H1 (cell line): Measurements from ENCODE around the gene RGS5. TPM values are rescaled to one million over a fixed set of nuclear protein-coding genes. Genes with fewer than 3 reads are reported as not detected.

Experiments used
- CTCF ChIA-PET: fragments of 300-600 bp; sonication (Branson Sonifier 250); formaldehyde crosslinking; loops from one replicate; lab custom pipeline; 2021; ENCODE audit not compliant: partially characterized antibody; lab: Charles Lee
- POLR2A ChIA-PET: fragments of 300-600 bp; sonication (Branson Sonifier 250); formaldehyde crosslinking; loops from one replicate; lab custom pipeline; 2021; ENCODE audit warnings: inconsistent platforms; ENCODE audit not compliant: partially characterized antibody; lab: Charles Lee
- DNase-seq, 2 experiments: peaks; one replicate each; pipeline versions ENCODE4 v3.0.0 to v3.0.0-alpha.2; 2010 to 2022; ENCODE audit warnings: low spot score in 2 of 2, low read depth in 1 of 2, mixed read lengths in 1 of 2
- FAIRE-seq: peaks from 2 replicates; lab custom pipeline; 2011; peaks lifted over from hg19 to GRCh38; lab: Jason Lieb, UNC
- H2AFZ ChIP-seq: 2 replicates; pipeline ENCODE4 v1.8.1; 2012; ENCODE audit warnings: low read length, inconsistent platforms
- H2AK5ac ChIP-seq: 2 replicates; pipeline ENCODE4 v1.6.1; 2013; ENCODE audit warnings: low read depth, low read length
- H2BK120ac ChIP-seq: replicated peaks from 2 replicates; pipeline ENCODE3; 2013; ENCODE audit warnings: low read depth, low read length, inconsistent platforms
- H2BK12ac ChIP-seq: 2 replicates; pipeline ENCODE4 v1.6.1; 2013; ENCODE audit warnings: low read depth, low read length
- H2BK15ac ChIP-seq: 2 replicates; pipeline ENCODE4 v1.6.1; 2013; ENCODE audit warnings: low read length
- H2BK20ac ChIP-seq: 2 replicates; pipeline ENCODE4 v1.6.1; 2013; ENCODE audit warnings: low read length
- H2BK5ac ChIP-seq: 2 replicates; pipeline ENCODE4 v1.6.1; 2013; ENCODE audit warnings: low read depth, low read length
- H3K14ac ChIP-seq: 2 replicates; pipeline ENCODE4 v1.6.1; 2013; ENCODE audit warnings: inconsistent platforms; ENCODE audit not compliant: insufficient read length
- H3K18ac ChIP-seq: 2 replicates; pipeline ENCODE4 v1.6.1; 2013; ENCODE audit warnings: low read length; ENCODE audit errors: extremely low read depth
- H3K23ac ChIP-seq: 2 replicates; pipeline ENCODE4 v1.6.1; 2013; ENCODE audit warnings: inconsistent platforms; ENCODE audit not compliant: insufficient read length
- H3K23me2 ChIP-seq: 2 replicates; pipeline ENCODE4 v1.6.1; 2013; ENCODE audit warnings: low read depth, low read length
- H3K27ac ChIP-seq: 2 replicates; pipeline ENCODE4 v1.6.1; 2011; ENCODE audit warnings: low read depth, low read length, inconsistent platforms
- H3K27me3 ChIP-seq, 4 experiments: replicated peaks in 1 of 4; 1 replicate in 1 of 4; 2 replicates in 3 of 4; pipeline versions ENCODE4 v1.6.1 to v1.8.1; 2011 to 2013; ENCODE audit warnings: low read length in 3 of 4, mild to moderate bottlenecking in 3 of 4, inconsistent platforms in 2 of 4, mixed read lengths in 2 of 4, moderate library complexity in 1 of 4; ENCODE audit not compliant: control insufficient read depth in 3 of 4, insufficient read depth in 3 of 4; ENCODE audit errors: extremely low read depth in 1 of 4
- H3K36me3 ChIP-seq, 4 experiments: 2 replicates each; pipeline versions ENCODE4 v1.6.1 to v1.8.1; 2011 to 2013; ENCODE audit warnings: mild to moderate bottlenecking in 4 of 4, low read length in 3 of 4, moderate library complexity in 2 of 4, control low read depth in 1 of 4, inconsistent platforms in 1 of 4; ENCODE audit not compliant: insufficient read depth in 4 of 4, control insufficient read depth in 2 of 4
- H3K4ac ChIP-seq: replicated peaks from 2 replicates; pipeline ENCODE3; 2013; ENCODE audit warnings: low read length, low read depth, mixed read lengths, inconsistent platforms; ENCODE audit not compliant: insufficient read length
- H3K4me1 ChIP-seq, 4 experiments: replicated peaks in 1 of 4; 1 replicate in 1 of 4; 2 replicates in 3 of 4; pipeline versions ENCODE4 v1.6.1 to v1.8.1; 2011 to 2013; ENCODE audit warnings: low read length in 3 of 4, inconsistent platforms in 2 of 4, mixed read lengths in 1 of 4; ENCODE audit not compliant: insufficient read depth in 4 of 4, control insufficient read depth in 3 of 4
- H3K4me2 ChIP-seq, 2 experiments: 2 replicates each; pipeline versions ENCODE4 v1.6.1 to v1.8.1; 2011 to 2013; ENCODE audit warnings: low read depth in 2 of 2, low read length in 2 of 2, control low read depth in 1 of 2, inconsistent platforms in 1 of 2, mild to moderate bottlenecking in 1 of 2; ENCODE audit not compliant: insufficient read depth in 1 of 2
- H3K4me3 ChIP-seq, 4 experiments: fragments of 200-600, 300-600 bp in 1 of 4; sonication (generic), shearing (Covaris generic), sonication (Bioruptor Twin) in 1 of 4; 2 replicates each; pipeline versions ENCODE4 v1.5.1 to v1.8.1; 2011 to 2016; ENCODE audit warnings: low read length in 4 of 4, low read depth in 3 of 4, control low read depth in 2 of 4, inconsistent platforms in 2 of 4, mild to moderate bottlenecking in 2 of 4, mixed read lengths in 1 of 4, moderate library complexity in 1 of 4; ENCODE audit not compliant: insufficient read depth in 2 of 4; ENCODE audit errors: extremely low read depth in 1 of 4
- H3K56ac ChIP-seq: replicated peaks from 2 replicates; pipeline ENCODE3; 2013; ENCODE audit warnings: low read depth, mild to moderate bottlenecking, mixed read lengths, low read length, inconsistent platforms; ENCODE audit not compliant: insufficient read length
- H3K79me1 ChIP-seq: 2 replicates; pipeline ENCODE4 v1.6.1; 2013; ENCODE audit warnings: low read depth, low read length, control low read depth
- H3K79me2 ChIP-seq, 2 experiments: 2 replicates each; pipeline versions ENCODE4 v1.6.1 to v1.8.1; 2012 to 2013; ENCODE audit warnings: low read length in 2 of 2, mild to moderate bottlenecking in 2 of 2, inconsistent platforms in 1 of 2; ENCODE audit not compliant: insufficient read depth in 2 of 2, control insufficient read depth in 1 of 2
- H3K9ac ChIP-seq, 4 experiments: replicated peaks in 1 of 4; 1 replicate in 1 of 4; 2 replicates in 3 of 4; pipeline versions ENCODE4 v1.6.1 to v1.8.1; 2011 to 2013; ENCODE audit warnings: low read depth in 3 of 4, low read length in 3 of 4, control low read depth in 2 of 4, mild to moderate bottlenecking in 2 of 4, moderate library complexity in 2 of 4, inconsistent platforms in 1 of 4; ENCODE audit errors: extremely low read depth in 1 of 4
- H3K9me3 ChIP-seq, 2 experiments: 2 replicates each; pipeline versions ENCODE4 v1.6.1 to v1.8.1; 2012 to 2013; ENCODE audit warnings: mild to moderate bottlenecking in 2 of 2, moderate library complexity in 2 of 2, control low read depth in 1 of 2, inconsistent platforms in 1 of 2, low read depth in 1 of 2, low read length in 1 of 2, mixed read lengths in 1 of 2; ENCODE audit not compliant: insufficient read depth in 2 of 2
- H4K20me1 ChIP-seq, 2 experiments: replicated peaks in 1 of 2; 2 replicates each; pipeline versions ENCODE3 to v1.8.1; 2011 to 2013; ENCODE audit warnings: inconsistent platforms in 2 of 2, low read length in 2 of 2, mild to moderate bottlenecking in 1 of 2; ENCODE audit not compliant: insufficient read depth in 2 of 2, control insufficient read depth in 1 of 2
- H4K5ac ChIP-seq: 2 replicates; pipeline ENCODE4 v1.6.1; 2013; ENCODE audit warnings: low read length, low read depth, mixed read lengths, inconsistent platforms; ENCODE audit not compliant: insufficient read length
- H4K8ac ChIP-seq: 2 replicates; pipeline ENCODE4 v1.8.0; 2013; ENCODE audit warnings: mild to moderate bottlenecking, moderate library complexity, low read length, inconsistent platforms; ENCODE audit not compliant: insufficient read depth; ENCODE audit errors: extremely low read depth
- H4K91ac ChIP-seq: replicated peaks from 2 replicates; pipeline ENCODE3; 2013; ENCODE audit warnings: low read length, mixed read lengths, inconsistent platforms; ENCODE audit not compliant: insufficient read length
- GABPA ChIP-seq: IDR thresholded peaks from 2 replicates; pipeline ENCODE4 v1.6.1; 2011; ENCODE audit warnings: mild to moderate bottlenecking, low read length, moderate library complexity, borderline replicate concordance; ENCODE audit not compliant: insufficient read depth
- HDAC6 ChIP-seq: IDR thresholded peaks from one replicate; pipeline ENCODE4 v1.7.1; 2012; ENCODE audit warnings: low read depth, mild to moderate bottlenecking, inconsistent platforms, low read length, moderate library complexity
- JUN ChIP-seq: IDR thresholded peaks from 2 replicates; pipeline ENCODE4 v1.6.1; 2011; ENCODE audit warnings: low read depth, mild to moderate bottlenecking, improper control_type of control experiment, low read length
- NANOG ChIP-seq: IDR thresholded peaks from 2 replicates; pipeline ENCODE4 v1.6.1; 2011; ENCODE audit warnings: low read length, low read depth, mild to moderate bottlenecking, inconsistent platforms; ENCODE audit not compliant: insufficient read depth, poor library complexity, severe bottlenecking
- RBBP5 ChIP-seq: IDR thresholded peaks from 2 replicates; pipeline ENCODE4 v1.7.1; 2012; ENCODE audit warnings: low read depth, mild to moderate bottlenecking, inconsistent platforms, low read length, moderate library complexity, borderline replicate concordance
- RNF2 ChIP-seq: fragments of 200-900, 300-1000 bp; sonication (generic); IDR thresholded peaks from 2 replicates; pipeline ENCODE4 v1.7.1; 2016; ENCODE audit warnings: borderline replicate concordance, low read depth, mild to moderate bottlenecking, antibody characterized with exemption, low read length; ENCODE audit not compliant: poor library complexity, severe bottlenecking; ENCODE audit errors: missing control alignments
- SAP30 ChIP-seq: fragments of 300-600 bp; sonication (generic); IDR thresholded peaks from 2 replicates; pipeline ENCODE4 v1.7.1; 2012; ENCODE audit warnings: low read length, moderate library complexity, mild to moderate bottlenecking, inconsistent platforms; ENCODE audit not compliant: insufficient read depth, insufficient replicate concordance
- SIRT6 ChIP-seq: IDR thresholded peaks from one replicate; pipeline ENCODE4 v1.7.1; 2012; ENCODE audit warnings: low read length, inconsistent platforms
- SIX5 ChIP-seq: IDR thresholded peaks from 2 replicates; pipeline ENCODE4 v1.6.1; 2011; ENCODE audit warnings: mild to moderate bottlenecking, low read depth, low read length
- SP1 ChIP-seq: IDR thresholded peaks from 2 replicates; pipeline ENCODE4 v1.6.1; 2011; ENCODE audit warnings: low read depth, low read length
- SUZ12 ChIP-seq: fragments of 200-600 bp; sonication (generic); IDR thresholded peaks from 2 replicates; pipeline ENCODE4 v1.6.1; 2012; ENCODE audit warnings: mild to moderate bottlenecking, inconsistent platforms, low read length, moderate library complexity, mixed read lengths
- WGBS, 2 experiments: shearing (Covaris generic) in 1 of 2; methylation state at CpG; one replicate each; pipeline versions ENCODE4 v1.1.6 to v1.1.7; 2013 to 2015; ENCODE audit warnings: low lambda C conversion rate in 2 of 2, mixed read lengths in 2 of 2, inconsistent platforms in 1 of 2, low coverage in 1 of 2, missing lambda C conversion rate in 1 of 2; ENCODE audit not compliant: insufficient replicate concordance in 2 of 2, insufficient coverage in 1 of 2, insufficient read length in 1 of 2; ENCODE audit errors: extremely low coverage in 1 of 2, missing lambda C conversion rate in 1 of 2; 5-methylcytosine and 5-hydroxymethylcytosine counted together
- polyA plus RNA-seq, 7 experiments: library from polyadenylated mRNA; depleted of rRNA in 3 of 7; stranded (reverse) in 5 of 7; unstranded in 2 of 7; fragments of >200 nt in 5 of 7; fragments of 200-250 nt in 2 of 7; gene quantifications; 1 replicate in 5 of 7; 2 replicates in 1 of 7; 4 replicates in 1 of 7; pipeline versions ENCODE4 v1.2.1 to v1.2.3, GENCODE V29; 2011 to 2013; ENCODE audit warnings: missing spikeins in 2 of 7, mixed read lengths in 2 of 7
- total RNA-seq: library from RNA; stranded (reverse); fragmentation: NEBNext Ultra II Directional; extraction: Animal tissue kit (Norgen Biotek cat#: 25700); gene quantifications from 2 replicates; pipeline ENCODE4 v1.2.1, GENCODE V29; 2021
- TF ChIP-seq, protein P1 (sequence below): IDR thresholded peaks from 2 replicates; pipeline ENCODE4 v1.6.1; 2012; ENCODE audit warnings: inconsistent platforms

Gene RGS5
- total and polyA plus RNA-seq, 2 of the 8 experiments (the other 6 are each of a cell fraction or from before 2014, with no cell fraction given) = 75.5 to 103 TPM

DNA sequence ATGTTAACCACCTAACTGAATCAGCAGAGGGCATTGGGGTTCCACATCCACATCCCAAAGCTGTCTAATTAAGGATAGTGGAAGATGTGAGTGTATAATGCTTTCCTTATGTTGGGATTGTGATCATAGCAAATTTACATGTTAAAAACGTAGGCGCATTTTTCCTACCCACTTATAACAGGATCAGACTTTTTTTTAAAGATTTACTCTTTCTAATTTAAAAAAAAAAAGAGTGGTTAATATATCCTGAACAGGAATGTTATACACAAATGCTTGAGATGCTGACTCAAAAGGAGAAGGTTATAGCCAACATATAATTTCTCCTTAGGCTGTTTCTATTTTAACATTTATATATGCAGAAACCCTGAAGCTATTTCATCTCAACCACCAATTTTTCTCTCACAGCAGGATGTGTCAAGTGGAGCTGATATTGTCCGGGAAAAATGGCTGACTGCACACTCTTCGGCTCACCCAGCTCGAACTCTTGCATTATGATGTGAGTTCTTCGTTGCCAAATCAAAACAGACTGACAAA is 40.3 kb downstream of the RGS5 start:
- CTCF ChIA-PET = interaction anchor here (0.9 to 1.5 kb wide), 4 partner anchors 9 to 40 kb away, joined by 3 to 7 read pairs (median 4); partner anchors contain the start of gene RGS5
- FAIRE-seq = no peak
- 100% methylated on average over 6 of the region's 6 CpGs; no CpG with 5 or more reads in 1 of the 2 experiments for WGBS, 2 experiments

More for the DNA sequence above, 40.3 kb downstream of the RGS5 start:
- H3K23me2 ChIP-seq = no peaks in the 10 kb centered on the region
- peaks cover 0 to 5% of the 10 kb centered on the region in 2 experiments; a peak in 2 of 4 replicates for H3K9me3 ChIP-seq
- no peak overlapping the region for H3K18ac ChIP-seq
- peaks cover 0 to 4% (median 1%) of the 10 kb centered on the region in 4 experiments; a peak in 3 of 7 replicates for H3K4me1 ChIP-seq
- H4K91ac ChIP-seq = no peak overlapping the region
- no peak overlapping the region for H4K5ac ChIP-seq
- peaks cover 0 to 14% (median 5%) of the 10 kb centered on the region in 4 experiments; a peak in 3 of 8 replicates for H3K36me3 ChIP-seq
- no peaks in the 10 kb centered on the region for H3K27me3 ChIP-seq
- H3K4me2 ChIP-seq = no peak overlapping the region
- no peak overlapping the region for H3K4me3 ChIP-seq
- POLR2A ChIA-PET = interaction anchor here (0.7 kb wide), 1 partner anchor 140 kb away, joined by 3 read pairs; no protein-coding TSS in a partner anchor
- TF ChIP-seq SIX5 (no peak), HDAC6 (no peak), SP1 (no peak), RNF2 (no peak), JUN (no peak), NANOG (no peak), SAP30 (no peak), GABPA (no peak), SIRT6 (no peak), RBBP5 (no peak), SUZ12 (no peak)
- TF ChIP-seq, protein P1, sequence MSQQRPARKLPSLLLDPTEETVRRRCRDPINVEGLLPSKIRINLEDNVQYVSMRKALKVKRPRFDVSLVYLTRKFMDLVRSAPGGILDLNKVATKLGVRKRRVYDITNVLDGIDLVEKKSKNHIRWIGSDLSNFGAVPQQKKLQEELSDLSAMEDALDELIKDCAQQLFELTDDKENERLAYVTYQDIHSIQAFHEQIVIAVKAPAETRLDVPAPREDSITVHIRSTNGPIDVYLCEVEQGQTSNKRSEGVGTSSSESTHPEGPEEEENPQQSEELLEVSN = no peak
- no peaks in the 10 kb centered on the region for H4K20me1 ChIP-seq
- no peak overlapping the region for H2BK20ac ChIP-seq
- no peak overlapping the region for H2BK12ac ChIP-seq
- no peak overlapping the region for H3K4ac ChIP-seq
- no peak for DNase-seq
- no peak overlapping the region for H2BK5ac ChIP-seq
- no peak overlapping the region for H3K27ac ChIP-seq
- no peak overlapping the region for H3K14ac ChIP-seq
- H3K79me2 ChIP-seq = no peaks in the 10 kb centered on the region
- no peak overlapping the region for H2BK120ac ChIP-seq
- H3K9ac ChIP-seq = no peak overlapping the region
- no peak overlapping the region for H2AK5ac ChIP-seq
- H3K56ac ChIP-seq = no peak overlapping the region
- H3K79me1 ChIP-seq = no peaks in the 10 kb centered on the region
- no peak overlapping the region for H3K23ac ChIP-seq
- H4K8ac ChIP-seq = no peak overlapping the region
- H2BK15ac ChIP-seq = no peak overlapping the region
- no peak overlapping the region for H2AFZ ChIP-seq
